ENCODE measurements around the gene ARL6IP6. TPM values are rescaled to one million over a fixed set of nuclear protein-coding genes. Genes with fewer than 3 reads are reported as not detected.

ARL6IP6 gene
- total and polyA plus RNA-seq, 2 of the 13 experiments (the other 11 are each of a cell fraction or from before 2014, with no cell fraction given): 45.0 to 65.9 TPM

- TF ChIP-seq ZBTB39 (CRISPR knock-in tag; IDR thresholded peaks at IDR 0.05) (no peak), ZNF24 (IDR thresholded peaks at IDR 0.05) (no peak), TFE3 (CRISPR knock-in tag; IDR thresholded peaks at IDR 0.05) (no peak), ATM (IDR thresholded peaks at IDR 0.05; ENCODE audit: borderline replicate concordance) (no peak), ZSCAN12 (CRISPR knock-in tag; IDR thresholded peaks at IDR 0.05) (no peak), ZBTB7A (CRISPR knock-in tag; IDR thresholded peaks at IDR 0.05) (no peak), ZMAT3 (CRISPR knock-in tag; conservative IDR thresholded peaks at IDR 0.05) (no peak), SMARCE1 (IDR thresholded peaks at IDR 0.05; ENCODE audit: borderline replicate concordance) (no peak), HNRNPH1 (optimal IDR thresholded peaks at IDR 0.05; ENCODE audit: low read depth, low read length) (no peak)
These were observed 74.6 kb downstream of the ARL6IP6 start (continued) for GRCh38 chr2:152792974-152793373.

GRCh38 chr2:152796941-152797340, 78.5 kb downstream of the ARL6IP6 start:
- Histone ChIP-seq H2AFZ (ENCODE audit: low read length) (no peak overlapping the region), H3K36me3 (replicated peaks in 1 of 2; ENCODE audit: control insufficient read depth in 1 of 2, insufficient read depth in 2 of 2, low read length in 2 of 2) (no peaks in the 10 kb centered on the region), H3K27ac (ENCODE audit: extremely low read length, insufficient read depth, low read length) (no peak overlapping the region), H3K9ac (ENCODE audit: insufficient read depth, low read depth, low read length) (no peak overlapping the region), H3K4me1 (ENCODE audit: insufficient read depth, low read length) (no peaks in the 10 kb centered on the region), H4K20me1 (ENCODE audit: insufficient read depth, low read length) (no peaks in the 10 kb centered on the region), H3K79me2 (ENCODE audit: insufficient read depth, low read length) (no peaks in the 10 kb centered on the region), H3K27me3 (ENCODE audit: control insufficient read depth in 1 of 2, insufficient read depth in 2 of 2, low read length in 2 of 2) (peaks cover 2 to 6% of the 10 kb centered on the region in 2 experiments; a peak in 2 of 5 replicates), H3K9me3 (ENCODE audit: low read length) (no peaks in the 10 kb centered on the region), H3K4me3 (replicated peaks in 1 of 3; ENCODE audit: insufficient read depth in 1 of 3, low read depth in 2 of 3, low read length in 3 of 3) (no peak overlapping the region), H3K4me2 (ENCODE audit: low read depth, low read length) (no peak overlapping the region)
- FAIRE-seq: no peak
- TF ChIP-seq SMARCE1 (IDR thresholded peaks at IDR 0.05; ENCODE audit: borderline replicate concordance): no peak
- TF ChIP-seq ATM (IDR thresholded peaks at IDR 0.05; ENCODE audit: borderline replicate concordance): no peak
- no peak for TF ChIP-seq ZNF670 (CRISPR knock-in tag; IDR thresholded peaks at IDR 0.05; ENCODE audit: borderline replicate concordance)
- no peak for TF ChIP-seq ZNF276 (CRISPR knock-in tag; IDR thresholded peaks at IDR 0.05; ENCODE audit: low read depth)
- no peak for TF ChIP-seq XBP1 (CRISPR knock-in tag; IDR thresholded peaks at IDR 0.05)
- TF ChIP-seq GPN1 (CRISPR knock-in tag; IDR thresholded peaks at IDR 0.05; ENCODE audit: borderline replicate concordance): no peak
- TF ChIP-seq ZNF337 (CRISPR knock-in tag; IDR thresholded peaks at IDR 0.05; ENCODE audit: borderline replicate concordance, low read depth): no peak
- TF ChIP-seq WIZ (CRISPR knock-in tag; IDR thresholded peaks at IDR 0.05): no peak
- TF ChIP-seq ZNF629 (CRISPR knock-in tag; conservative IDR thresholded peaks at IDR 0.05): no peak
- no peak for TF ChIP-seq HOXD1 (CRISPR knock-in tag; IDR thresholded peaks at IDR 0.05)
- ChIA-PET CTCF (ENCODE audit: low intra/inter-chr PET ratio, low total read pairs) (no interaction called here), POLR2A (no interaction called here)
- intact Hi-C loops (cut with micrococcal nuclease; ENCODE audit: unreplicated experiment): no loop called here
- BruUV-seq (replicated peaks): no TSS peak
- 0% methylated on average over 1 of the region's 1 CpG for WGBS (ENCODE audit: low lambda C conversion rate)
- ATAC-seq: no peak
- no peak for DNase-seq (ENCODE audit: low spot score)
- in situ Hi-C loops (cut with HindIII; ENCODE audit: extremely low pct_ligation_motif_present, low pct_unique_long_range_greater_than_20kb): no loop called here
